H9 (cell line): ENCODE data around the gene SCFD2. TPM values are rescaled to one million over a fixed set of nuclear protein-coding genes. Genes with fewer than 3 reads are reported as not detected.

Experiments used
- DNase-seq: peaks from one replicate; pipeline ENCODE4 v3.0.0-alpha.2; 2017
- H2AFZ ChIP-seq: one replicate; pipeline ENCODE4 v1.6.1; 2013; ENCODE audit warnings: mild to moderate bottlenecking, low read length, control low read depth, moderate library complexity
- H2AK5ac ChIP-seq: 2 replicates; pipeline ENCODE4 v1.6.1; 2013; ENCODE audit warnings: low read length, control low read depth, mixed read lengths; ENCODE audit not compliant: insufficient read length
- H2BK120ac ChIP-seq: one replicate; pipeline ENCODE4 v1.6.1; 2013; ENCODE audit warnings: low read depth, mild to moderate bottlenecking, low read length, control low read depth, inconsistent platforms; ENCODE audit not compliant: poor library complexity, severe bottlenecking
- H2BK12ac ChIP-seq: 2 replicates; pipeline ENCODE4 v1.6.1; 2013; ENCODE audit warnings: low read length, control low read depth, mixed read lengths, low read depth; ENCODE audit not compliant: insufficient read length
- H2BK15ac ChIP-seq: 2 replicates; pipeline ENCODE4 v1.6.1; 2013; ENCODE audit warnings: low read depth, low read length, control low read depth
- H2BK20ac ChIP-seq: one replicate; pipeline ENCODE4 v1.6.1; 2013; ENCODE audit warnings: low read depth, mild to moderate bottlenecking, low read length, control low read depth, inconsistent platforms; ENCODE audit not compliant: poor library complexity, severe bottlenecking
- H2BK5ac ChIP-seq: 2 replicates; pipeline ENCODE4 v1.6.1; 2013; ENCODE audit warnings: low read length, control low read depth, mixed read lengths; ENCODE audit not compliant: insufficient read length
- H3K14ac ChIP-seq: 2 replicates; pipeline ENCODE4 v1.6.1; 2013; ENCODE audit warnings: low read length, control low read depth; ENCODE audit not compliant: insufficient read depth
- H3K18ac ChIP-seq: 2 replicates; pipeline ENCODE4 v1.6.1; 2013; ENCODE audit warnings: low read depth, mild to moderate bottlenecking, mixed read lengths, low read length, control low read depth; ENCODE audit not compliant: insufficient read length
- H3K23ac ChIP-seq: 2 replicates; pipeline ENCODE4 v1.6.1; 2013; ENCODE audit warnings: low read length, control low read depth, mixed read lengths, low read depth; ENCODE audit not compliant: insufficient read length
- H3K23me2 ChIP-seq: 2 replicates; pipeline ENCODE4 v1.6.1; 2013; ENCODE audit warnings: low read depth, mild to moderate bottlenecking, mixed read lengths, low read length, control low read depth; ENCODE audit not compliant: insufficient read length, poor library complexity, severe bottlenecking
- H3K27ac ChIP-seq: 2 replicates; pipeline ENCODE4 v1.5.1; 2013; ENCODE audit warnings: low read length, control low read depth, mixed read lengths, low read depth; ENCODE audit not compliant: insufficient read length
- H3K27me3 ChIP-seq: 2 replicates; pipeline ENCODE4 v1.6.1; 2013; ENCODE audit warnings: low read length, control low read depth, inconsistent platforms; ENCODE audit not compliant: insufficient read depth
- H3K4ac ChIP-seq: 2 replicates; pipeline ENCODE4 v1.6.1; 2013; ENCODE audit warnings: low read depth, mild to moderate bottlenecking, control low read depth, inconsistent platforms, low read length, moderate library complexity
- H3K4me1 ChIP-seq: 2 replicates; pipeline ENCODE4 v1.6.1; 2013; ENCODE audit warnings: low read length, control low read depth, inconsistent platforms; ENCODE audit not compliant: insufficient read depth
- H3K4me2 ChIP-seq: 2 replicates; pipeline ENCODE4 v1.6.1; 2013; ENCODE audit warnings: low read length, control low read depth, mixed read lengths; ENCODE audit not compliant: insufficient read length, insufficient read depth
- H3K56ac ChIP-seq: 2 replicates; pipeline ENCODE4 v1.6.1; 2013; ENCODE audit warnings: low read depth, mild to moderate bottlenecking, mixed read lengths, low read length, control low read depth; ENCODE audit not compliant: insufficient read length
- H3K79me1 ChIP-seq: 2 replicates; pipeline ENCODE4 v1.6.1; 2013; ENCODE audit warnings: low read depth, mild to moderate bottlenecking, moderate library complexity, low read length, control low read depth, inconsistent platforms; ENCODE audit not compliant: insufficient read depth, poor library complexity, severe bottlenecking
- H3K79me2 ChIP-seq: 2 replicates; pipeline ENCODE4 v1.6.1; 2013; ENCODE audit warnings: low read length, control low read depth, inconsistent platforms; ENCODE audit not compliant: insufficient read depth
- H3K9ac ChIP-seq: 2 replicates; pipeline ENCODE4 v1.6.1; 2013; ENCODE audit warnings: low read length, control low read depth, mixed read lengths; ENCODE audit not compliant: insufficient read length; ENCODE audit errors: extremely low read depth
- H3K9me3 ChIP-seq: one replicate; pipeline ENCODE4 v1.6.1; 2013; ENCODE audit warnings: low read depth, low read length, inconsistent platforms; ENCODE audit not compliant: control insufficient read depth
- H3T11ph ChIP-seq: one replicate; pipeline ENCODE4 v1.6.1; 2013; ENCODE audit warnings: mild to moderate bottlenecking, low read length, control low read depth, inconsistent platforms
- H4K20me1 ChIP-seq: one replicate; pipeline ENCODE4 v1.6.1; 2013; ENCODE audit not compliant: control insufficient read depth, insufficient read length, insufficient read depth
- H4K5ac ChIP-seq: 2 replicates; pipeline ENCODE4 v1.6.1; 2013; ENCODE audit warnings: low read depth, mild to moderate bottlenecking, mixed read lengths, low read length, control low read depth; ENCODE audit not compliant: insufficient read length
- H4K8ac ChIP-seq: replicated peaks from 2 replicates; pipeline ENCODE4 v1.6.1; 2013; ENCODE audit warnings: low read length, control low read depth, mixed read lengths, low read depth; ENCODE audit not compliant: insufficient read length
- H4K91ac ChIP-seq: 2 replicates; pipeline ENCODE4 v1.6.1; 2013; ENCODE audit warnings: low read depth, mild to moderate bottlenecking, moderate library complexity, mixed read lengths, low read length, control low read depth; ENCODE audit not compliant: insufficient read length
- H3K27ac Mint-ChIP-seq, 3 experiments: 2 replicates in 2 of 3; 3 replicates in 1 of 3; pipeline ENCODE4 v1.8.0; 2020 to 2021; ENCODE audit warnings: mixed read lengths in 3 of 3, mild to moderate bottlenecking in 1 of 3, moderate library complexity in 1 of 3
- H3K27me3 Mint-ChIP-seq: 2 replicates; pipeline ENCODE4 v1.8.0; 2021; ENCODE audit warnings: low read depth, mild to moderate bottlenecking, moderate library complexity, mixed read lengths
- H3K36me3 Mint-ChIP-seq, 3 experiments: 2 replicates in 2 of 3; 3 replicates in 1 of 3; pipeline ENCODE4 v1.8.0; 2020 to 2021; ENCODE audit warnings: low read depth in 3 of 3, mixed read lengths in 3 of 3; ENCODE audit not compliant: insufficient read depth in 1 of 3
- H3K4me1 Mint-ChIP-seq, 2 experiments: 2 replicates each; pipeline ENCODE4 v1.8.0; 2020; ENCODE audit warnings: mixed read lengths in 2 of 2
- H3K4me3 Mint-ChIP-seq, 2 experiments: 2 replicates in 1 of 2; 3 replicates in 1 of 2; pipeline ENCODE4 v1.8.0; 2020 to 2021; ENCODE audit warnings: mild to moderate bottlenecking in 2 of 2, mixed read lengths in 2 of 2, moderate library complexity in 1 of 2
- H3K9me3 Mint-ChIP-seq, 2 experiments: 2 replicates in 1 of 2; 3 replicates in 1 of 2; pipeline ENCODE4 v1.8.0; 2020; ENCODE audit warnings: mild to moderate bottlenecking in 2 of 2, mixed read lengths in 2 of 2, moderate library complexity in 1 of 2
- WGBS: extraction: QIAGEN DNeasy Blood & Tissue Kit; methylation state at CpG from one replicate; pipeline ENCODE4 v1.1.7; 2013; ENCODE audit warnings: missing lambda C conversion rate, low lambda C conversion rate, mixed read lengths; ENCODE audit not compliant: insufficient read length; ENCODE audit errors: extremely low coverage; 5-methylcytosine and 5-hydroxymethylcytosine counted together
- total RNA-seq: library from RNA; stranded (reverse); gene quantifications from 2 replicates; pipeline ENCODE4 v1.2.1, GENCODE V29; 2021
- TF ChIP-seq, protein P1 (sequence below): fragments of 200-600 bp; sonication (generic); conservative IDR thresholded peaks from 3 replicates; pipeline ENCODE4 v1.8.0; 2021; ENCODE audit warnings: antibody characterized with exemption, mild to moderate bottlenecking

The SCFD2 gene
- total RNA-seq, 1 experiment from 2014 or later, result 10.1 TPM

DNA sequence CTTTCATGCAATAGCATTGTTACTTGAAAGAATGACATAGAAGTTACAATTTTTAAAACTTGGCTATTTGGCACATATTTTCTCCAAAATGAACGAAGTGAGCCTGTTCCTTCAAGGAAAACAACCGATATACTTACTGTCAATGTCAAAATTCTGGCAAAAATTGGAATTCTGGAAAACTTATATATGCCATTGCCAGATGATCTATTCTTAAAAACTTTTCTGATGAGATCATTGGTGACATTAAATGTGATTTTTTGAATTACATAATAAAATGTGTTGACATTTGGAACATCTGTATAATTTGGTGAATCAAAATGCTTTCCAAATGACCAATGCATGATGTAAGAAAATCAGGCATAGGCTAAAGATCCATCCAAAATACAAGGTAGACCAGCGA lies 209.0 kb downstream of the SCFD2 start:
- Histone ChIP-seq H3K56ac (no peak overlapping the region), H3K4me1 (no peaks in the 10 kb centered on the region), H3K79me1 (no peaks in the 10 kb centered on the region), H3K27ac (no peak overlapping the region), H2BK15ac (no peak overlapping the region), H3K4ac (no peak overlapping the region), H3K14ac (no peak overlapping the region), H4K5ac (no peak overlapping the region), H3T11ph (no peak overlapping the region), H2BK12ac (no peak overlapping the region), H3K23me2 (no peaks in the 10 kb centered on the region), H2BK5ac (no peak overlapping the region), H4K91ac (no peak overlapping the region), H2BK20ac (no peak overlapping the region), H2AK5ac (no peak overlapping the region), H3K79me2 (no peaks in the 10 kb centered on the region), H2BK120ac (no peak overlapping the region), H3K18ac (no peak overlapping the region), H4K8ac (no peak overlapping the region), H3K4me2 (no peak overlapping the region), H3K9me3 (no peaks in the 10 kb centered on the region), H3K23ac (no peak overlapping the region), H4K20me1 (no peaks in the 10 kb centered on the region), H3K27me3 (no peaks in the 10 kb centered on the region), H3K9ac (no peak overlapping the region), H2AFZ (no peak overlapping the region)
- H3K9me3 Mint-ChIP-seq, result peaks cover 2 to 4% of the 10 kb centered on the region in 2 experiments; a peak in 3 of 5 replicates
- TF ChIP-seq, protein P1, sequence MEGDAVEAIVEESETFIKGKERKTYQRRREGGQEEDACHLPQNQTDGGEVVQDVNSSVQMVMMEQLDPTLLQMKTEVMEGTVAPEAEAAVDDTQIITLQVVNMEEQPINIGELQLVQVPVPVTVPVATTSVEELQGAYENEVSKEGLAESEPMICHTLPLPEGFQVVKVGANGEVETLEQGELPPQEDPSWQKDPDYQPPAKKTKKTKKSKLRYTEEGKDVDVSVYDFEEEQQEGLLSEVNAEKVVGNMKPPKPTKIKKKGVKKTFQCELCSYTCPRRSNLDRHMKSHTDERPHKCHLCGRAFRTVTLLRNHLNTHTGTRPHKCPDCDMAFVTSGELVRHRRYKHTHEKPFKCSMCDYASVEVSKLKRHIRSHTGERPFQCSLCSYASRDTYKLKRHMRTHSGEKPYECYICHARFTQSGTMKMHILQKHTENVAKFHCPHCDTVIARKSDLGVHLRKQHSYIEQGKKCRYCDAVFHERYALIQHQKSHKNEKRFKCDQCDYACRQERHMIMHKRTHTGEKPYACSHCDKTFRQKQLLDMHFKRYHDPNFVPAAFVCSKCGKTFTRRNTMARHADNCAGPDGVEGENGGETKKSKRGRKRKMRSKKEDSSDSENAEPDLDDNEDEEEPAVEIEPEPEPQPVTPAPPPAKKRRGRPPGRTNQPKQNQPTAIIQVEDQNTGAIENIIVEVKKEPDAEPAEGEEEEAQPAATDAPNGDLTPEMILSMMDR, result no peak
- H3K27me3 Mint-ChIP-seq, result no peaks in the 10 kb centered on the region
- H3K27ac Mint-ChIP-seq, result no peak overlapping the region
- H3K36me3 Mint-ChIP-seq, result peaks cover 0 to 3% (median 0%) of the 10 kb centered on the region in 3 experiments; a peak in 3 of 7 replicates
- peaks cover 0 to 9% of the 10 kb centered on the region in 2 experiments; a peak in 1 of 4 replicates for H3K4me1 Mint-ChIP-seq
- no peak overlapping the region for H3K4me3 Mint-ChIP-seq
- WGBS, result no CpG with 5 or more reads among the region's 3 CpGs
- no peak for DNase-seq
